ENCODE data around the gene ZRANB3.

Gene ZRANB3

DNA sequence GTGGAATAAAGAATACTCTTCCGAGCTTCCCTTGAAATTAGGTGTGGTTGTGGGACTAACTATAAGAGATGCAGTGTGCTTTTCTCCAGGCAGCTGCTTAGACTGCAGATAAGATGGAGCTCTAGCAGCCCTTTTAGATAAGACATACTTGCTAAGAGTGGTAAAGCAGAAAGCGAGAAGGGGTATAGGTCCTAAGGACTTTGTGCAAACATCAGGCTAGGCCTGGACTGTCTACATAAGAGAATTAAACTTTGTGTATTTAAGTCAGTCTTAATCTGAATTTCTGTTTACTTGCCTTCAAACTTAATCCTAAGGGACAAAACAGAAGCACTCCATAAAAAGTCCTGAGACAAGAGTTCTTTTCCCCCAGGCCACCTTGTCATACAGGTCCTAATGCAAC lies 260.0 kb downstream of the ZRANB3 start:
- TF ChIP-seq, protein P1, sequence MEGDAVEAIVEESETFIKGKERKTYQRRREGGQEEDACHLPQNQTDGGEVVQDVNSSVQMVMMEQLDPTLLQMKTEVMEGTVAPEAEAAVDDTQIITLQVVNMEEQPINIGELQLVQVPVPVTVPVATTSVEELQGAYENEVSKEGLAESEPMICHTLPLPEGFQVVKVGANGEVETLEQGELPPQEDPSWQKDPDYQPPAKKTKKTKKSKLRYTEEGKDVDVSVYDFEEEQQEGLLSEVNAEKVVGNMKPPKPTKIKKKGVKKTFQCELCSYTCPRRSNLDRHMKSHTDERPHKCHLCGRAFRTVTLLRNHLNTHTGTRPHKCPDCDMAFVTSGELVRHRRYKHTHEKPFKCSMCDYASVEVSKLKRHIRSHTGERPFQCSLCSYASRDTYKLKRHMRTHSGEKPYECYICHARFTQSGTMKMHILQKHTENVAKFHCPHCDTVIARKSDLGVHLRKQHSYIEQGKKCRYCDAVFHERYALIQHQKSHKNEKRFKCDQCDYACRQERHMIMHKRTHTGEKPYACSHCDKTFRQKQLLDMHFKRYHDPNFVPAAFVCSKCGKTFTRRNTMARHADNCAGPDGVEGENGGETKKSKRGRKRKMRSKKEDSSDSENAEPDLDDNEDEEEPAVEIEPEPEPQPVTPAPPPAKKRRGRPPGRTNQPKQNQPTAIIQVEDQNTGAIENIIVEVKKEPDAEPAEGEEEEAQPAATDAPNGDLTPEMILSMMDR (IDR thresholded peaks at IDR 0.05), result no peak
- H3K27ac ChIP-seq, result no peak overlapping the region
- no peak overlapping the region for H3K4me3 ChIP-seq
- DNase-seq (ENCODE audit: low spot score), result no peak

DNA sequence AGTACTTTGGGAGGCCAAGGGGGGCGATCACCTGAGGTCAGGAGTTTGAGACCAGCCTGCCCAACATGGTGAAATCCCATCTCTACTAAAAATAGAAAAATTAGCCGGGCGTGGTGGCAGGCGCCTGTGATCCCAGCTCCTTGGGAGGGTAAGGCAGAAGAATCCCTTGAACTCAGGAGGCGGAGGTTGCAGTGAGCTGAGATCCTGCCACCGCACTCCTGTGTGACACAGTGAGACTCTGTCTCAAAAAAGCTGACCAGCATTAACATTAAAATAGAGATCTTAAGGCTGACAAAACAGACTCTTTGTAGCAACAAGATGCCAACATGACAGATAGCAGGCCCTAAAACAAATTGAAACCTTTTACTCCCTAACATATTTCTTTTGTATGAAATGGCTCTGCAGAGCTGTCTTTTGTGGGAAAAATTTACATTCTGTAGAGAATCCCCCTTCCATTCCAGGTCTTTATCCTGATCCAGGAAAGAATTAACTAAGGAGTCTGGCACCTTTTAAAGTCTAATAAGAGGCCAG lies 265.0 kb downstream of the ZRANB3 start:
- DNase-seq (ENCODE audit: low spot score), result no peak
- Histone ChIP-seq H3K27ac (no peak overlapping the region), H3K4me3 (no peak overlapping the region)
- TF ChIP-seq, protein P1 (IDR thresholded peaks at IDR 0.05), result no peak

DNA sequence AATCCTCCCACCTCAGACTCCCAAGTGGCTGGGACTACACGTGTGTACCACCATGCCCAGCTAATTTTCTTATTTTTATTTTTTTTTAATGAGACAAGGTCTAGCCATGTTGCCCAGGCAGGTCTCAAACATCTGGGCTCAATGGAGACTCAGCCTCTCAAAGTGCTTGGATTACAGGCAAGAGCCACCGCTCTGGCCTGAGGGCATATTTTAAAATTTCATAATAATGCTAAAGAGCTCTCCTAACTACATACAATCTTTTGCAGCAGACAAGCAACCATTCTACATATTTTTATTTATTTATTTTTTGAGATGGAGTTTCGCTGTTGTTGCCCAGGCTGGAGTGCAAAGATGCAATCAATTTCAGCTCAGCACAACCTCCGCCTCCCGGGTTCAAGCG lies 271.9 kb downstream of the ZRANB3 start:
- no peak for DNase-seq (ENCODE audit: low spot score)
- H3K4me3 ChIP-seq, result no peak overlapping the region
- TF ChIP-seq, protein P1 (IDR thresholded peaks at IDR 0.05), result no peak
- no peak overlapping the region for H3K27ac ChIP-seq

DNA sequence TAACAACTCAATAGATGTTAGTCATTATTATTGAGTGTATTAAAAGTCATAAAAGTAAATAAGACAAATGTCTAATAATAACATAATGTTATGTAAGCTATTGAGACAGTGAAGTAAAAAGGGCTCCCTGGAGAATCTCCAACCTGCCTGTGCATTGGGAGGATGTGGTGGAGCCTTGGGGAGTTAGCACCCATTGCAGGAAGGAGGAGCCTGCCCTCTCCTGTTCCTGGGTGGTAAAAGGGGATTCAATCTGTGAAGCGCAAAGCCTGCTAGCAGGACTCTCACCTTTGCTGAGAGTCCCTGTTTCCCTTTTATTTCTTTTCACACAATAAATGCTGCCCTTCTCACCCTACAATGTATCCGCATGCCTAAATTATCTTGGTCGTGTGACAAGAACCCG lies 272.8 kb downstream of the ZRANB3 start:
- no peak for DNase-seq (ENCODE audit: low spot score)
- TF ChIP-seq, protein P1 (IDR thresholded peaks at IDR 0.05), result no peak
- no peak overlapping the region for H3K27ac ChIP-seq
- H3K4me3 ChIP-seq, result no peak overlapping the region

DNA sequence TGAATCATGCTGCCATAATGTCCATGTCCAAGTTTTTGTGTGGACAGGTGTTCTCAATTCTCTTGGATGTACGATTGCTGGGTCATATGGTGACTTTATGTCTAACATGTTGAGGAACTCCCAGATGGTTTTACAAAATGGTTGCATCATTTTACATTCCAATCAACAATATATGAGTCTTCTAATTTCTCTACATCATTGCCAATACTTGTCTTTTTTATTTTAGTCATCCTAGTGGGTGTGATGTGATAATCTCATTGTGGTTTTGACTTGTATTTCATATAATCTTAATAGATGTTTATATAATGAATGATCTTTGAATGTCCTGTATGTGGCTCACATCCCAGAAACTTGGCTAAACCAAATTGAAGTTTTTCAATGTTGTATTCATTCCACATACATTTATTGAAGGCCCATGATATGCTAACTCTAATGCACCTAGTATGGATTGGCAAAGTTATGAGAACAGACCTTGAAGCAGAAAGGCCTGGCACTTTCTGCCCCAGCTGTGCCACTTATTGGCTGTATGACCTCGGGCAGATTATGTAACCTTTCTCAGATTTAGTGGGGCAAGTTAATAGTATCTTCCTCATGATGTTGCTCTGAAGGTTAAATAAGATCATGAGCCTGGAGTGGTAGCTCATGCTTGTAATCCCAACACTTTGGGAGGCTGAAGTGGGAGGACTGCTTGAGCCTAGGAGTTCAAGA lies 273.5 kb downstream of the ZRANB3 start:
- Histone ChIP-seq H3K27ac (no peak overlapping the region), H3K4me3 (no peak overlapping the region)
- TF ChIP-seq, protein P1 (IDR thresholded peaks at IDR 0.05), result no peak
- no peak for DNase-seq (ENCODE audit: low spot score)

DNA sequence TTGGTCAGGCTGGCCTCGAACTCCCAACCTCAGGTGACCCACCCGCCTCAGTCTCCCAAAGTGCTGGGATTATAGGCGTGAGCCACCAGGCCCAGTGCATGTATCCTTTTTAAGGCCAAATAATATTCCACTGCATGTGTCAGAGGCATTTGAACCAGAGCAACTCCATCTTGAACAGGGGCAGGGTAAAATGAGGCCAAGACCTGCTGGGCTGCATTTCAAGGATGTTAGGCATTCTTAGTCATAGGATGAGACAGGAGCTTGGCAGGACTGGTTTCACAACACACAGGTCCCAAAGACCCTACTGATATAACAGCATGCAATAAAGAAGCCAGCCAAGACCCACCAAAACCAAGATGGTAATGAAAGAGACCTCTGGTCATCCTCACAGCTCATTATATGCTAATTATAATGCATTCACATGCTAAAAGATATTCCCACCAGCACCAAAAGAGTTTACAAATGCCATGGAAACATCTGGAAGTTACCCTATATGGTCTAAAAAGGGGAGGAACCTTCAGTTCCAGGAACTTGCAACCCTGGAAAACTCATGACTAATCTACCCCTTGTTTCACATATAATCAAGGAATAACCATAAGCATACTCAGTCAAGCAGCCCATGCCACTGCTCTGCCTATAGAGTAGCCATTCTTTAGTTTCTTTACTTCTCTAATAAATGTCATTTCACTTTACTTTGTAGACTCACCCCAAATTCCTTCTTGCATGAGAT lies 274.3 kb downstream of the ZRANB3 start:
- Histone ChIP-seq H3K27ac (no peak overlapping the region), H3K4me3 (no peak overlapping the region)
- no peak for DNase-seq (ENCODE audit: low spot score)
- TF ChIP-seq, protein P1 (IDR thresholded peaks at IDR 0.05), result no peak

Measured in coronary artery (tissue), 2 donors.